Activated CD8-positive, alpha-beta memory T cell treated with anti-CD3 and anti-CD28 coated beads for 36 hours (primary cell): Measurements from ENCODE around the gene PCDHGB6. TPM values are rescaled to one million over a fixed set of nuclear protein-coding genes. Genes with fewer than 3 reads are reported as not detected.
"Not testable (repeated sequence)": the region's sequence is repeated elsewhere in the genome, so short reads cannot be mapped to it uniquely, and the experiment has no call there.

Experiments
- CTCF ChIA-PET: fragments of 350-600 bp; sonication (Branson Sonifier 250); formaldehyde crosslinking; loops from one replicate; lab custom pipeline; 2021; ENCODE audit warnings: antibody characterized with exemption; lab: Charles Lee
- POLR2A ChIA-PET: fragments of 350-600 bp; sonication (Branson Sonifier 250); formaldehyde crosslinking; loops from one replicate; lab custom pipeline; 2021; ENCODE audit warnings: antibody characterized with exemption; lab: Charles Lee
- total RNA-seq, 2 experiments: library from RNA; stranded (reverse); gene quantifications; one replicate each; pipeline ENCODE4 v1.2.3, GENCODE V29; 2021

Gene PCDHGB6
- total RNA-seq, 2 experiments from 2014 or later: 0.04 to 0.06 TPM

DNA sequence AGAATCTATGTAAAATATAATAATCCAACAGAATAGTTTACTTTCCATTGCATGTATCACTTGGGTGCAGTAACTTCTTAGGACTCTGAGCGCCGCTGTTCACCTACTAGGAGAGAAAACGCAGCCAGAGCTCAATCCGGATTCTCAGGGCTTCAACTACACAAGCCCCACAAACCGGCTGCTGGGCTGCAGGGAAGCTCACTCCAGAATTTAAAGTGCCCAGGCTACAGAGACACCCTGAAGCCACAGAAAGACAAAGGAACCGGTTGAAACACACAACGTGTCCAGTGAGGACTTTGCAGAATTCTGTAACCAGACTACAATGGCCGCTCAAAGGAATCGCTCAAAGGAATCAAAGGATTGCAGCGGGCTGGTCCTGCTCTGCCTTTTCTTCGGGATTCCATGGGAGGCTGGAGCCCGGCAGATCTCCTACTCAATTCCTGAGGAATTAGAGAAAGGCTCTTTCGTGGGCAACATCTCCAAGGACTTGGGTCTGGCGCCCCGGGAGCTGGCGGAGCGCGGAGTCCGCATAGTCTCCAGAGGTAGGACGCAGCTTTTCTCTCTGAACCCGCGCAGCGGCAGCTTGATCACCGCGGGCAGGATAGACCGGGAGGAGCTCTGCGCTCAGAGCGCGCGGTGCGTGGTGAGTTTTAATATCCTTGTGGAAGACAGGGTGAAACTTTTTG, 5.2 kb downstream of the PCDHGB6 start, which contains the start of gene PCDHGA10:
PCDHGA10 (plus strand) TSS at position 134 of the 686 bp plus-strand sequence; CDS start at position 323, 189 bp downstream.
- ChIA-PET CTCF (interaction anchor here (0.8 to 1.8 kb wide), 11 partner anchors 9 to 146 kb away, joined by 3 to 9 read pairs (median 5); partner anchors contain the start of genes PCDHGA12 and TAF7), POLR2A (no interaction called here)

DNA sequence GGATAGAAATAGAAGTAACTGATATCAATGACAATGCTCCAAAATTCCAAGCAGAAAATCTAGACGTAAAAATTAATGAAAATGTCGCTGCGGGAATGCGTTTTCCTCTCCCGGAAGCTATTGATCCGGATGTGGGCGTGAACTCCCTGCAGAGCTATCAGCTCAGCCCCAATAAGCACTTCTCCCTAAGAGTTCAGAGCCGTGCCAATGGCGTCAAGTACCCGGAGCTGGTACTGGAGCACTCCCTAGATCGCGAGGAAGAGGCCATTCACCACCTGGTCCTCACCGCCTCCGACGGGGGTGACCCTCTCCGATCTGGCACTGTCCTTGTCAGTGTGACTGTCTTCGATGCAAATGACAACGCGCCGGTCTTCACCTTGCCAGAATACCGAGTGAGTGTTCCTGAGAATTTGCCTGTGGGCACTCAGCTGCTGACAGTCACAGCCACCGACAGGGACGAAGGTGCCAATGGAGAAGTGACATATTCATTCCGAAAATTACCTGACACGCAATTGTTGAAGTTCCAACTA, 5.8 kb downstream of the PCDHGB6 start:
- ChIA-PET POLR2A (no interaction called here), CTCF (interaction anchor here (0.8 to 1.8 kb wide), 8 partner anchors 8 to 145 kb away, joined by 3 to 9 read pairs (median 5); partner anchors contain the start of genes PCDHGA12 and TAF7)

GRCh38 chr5:141414548-141415274, 6.9 kb downstream of the PCDHGB6 start:
- POLR2A ChIA-PET: not testable (repeated sequence)
- CTCF ChIA-PET: interaction anchor here (1.8 kb wide), 1 partner anchor 16 kb away, joined by 5 read pairs; the partner anchor contains the start of gene PCDHGA12

- CTCF ChIA-PET: interaction anchor here (1.5 kb wide), 1 partner anchor 99 kb away, joined by 3 read pairs; no protein-coding TSS in a partner anchor
- POLR2A ChIA-PET: not testable (repeated sequence)
Observed at GRCh38 chr5:141415275-141415618, 7.4 kb downstream of the PCDHGB6 start.

GRCh38 chr5:141417494-141418172, 9.8 kb downstream of the PCDHGB6 start, which contains the start of gene PCDHGB7:
Gene PCDHGB7 (plus strand): TSS chr5:141417677. CDS start chr5:141417860, 183 bp downstream.
- POLR2A ChIA-PET: not testable (repeated sequence)
- CTCF ChIA-PET: interaction anchor here (0.7 to 1.6 kb wide), 4 partner anchors 96 to 147 kb away, joined by 3 to 5 read pairs (median 3); no protein-coding TSS in a partner anchor

- ChIA-PET POLR2A (no interaction called here), CTCF (interaction anchor here (1.2 kb wide), 1 partner anchor 49 kb away, joined by 3 read pairs; the partner anchor contains the start of gene PCDHGB3)
Observed at GRCh38 chr5:141419074-141419880, 11.5 kb downstream of the PCDHGB6 start.

GRCh38 chr5:141420855-141421488, 13.2 kb downstream of the PCDHGB6 start, which contains the start of gene PCDHGA11:
Gene PCDHGA11 (plus strand): TSS chr5:141421051. CDS start chr5:141421228, 177 bp downstream.
- POLR2A ChIA-PET: no interaction called here

DNA sequence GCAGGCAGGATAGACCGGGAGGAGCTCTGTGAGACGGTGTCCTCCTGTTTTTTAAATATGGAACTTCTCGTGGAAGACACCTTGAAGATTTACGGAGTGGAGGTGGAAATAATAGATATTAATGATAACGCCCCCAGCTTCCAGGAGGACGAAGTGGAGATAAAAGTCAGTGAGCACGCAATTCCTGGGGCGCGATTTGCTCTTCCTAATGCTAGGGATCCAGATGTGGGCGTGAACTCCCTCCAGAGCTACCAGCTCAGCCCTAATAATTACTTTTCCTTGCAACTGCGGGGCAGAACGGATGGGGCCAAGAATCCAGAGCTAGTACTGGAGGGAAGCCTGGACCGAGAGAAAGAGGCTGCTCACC, 13.7 kb downstream of the PCDHGB6 start:
- POLR2A ChIA-PET: no interaction called here
- CTCF ChIA-PET: interaction anchor here (1.1 to 2.0 kb wide), 6 partner anchors 9 to 565 kb away, joined by 3 to 7 read pairs (median 4); partner anchors contain the start of genes PCDHGA10 and PCDHGA12

More at GRCh38 chr5:141420855-141421488, 13.2 kb downstream of the PCDHGB6 start, which contains the start of gene PCDHGA11:
- CTCF ChIA-PET: interaction anchor here (1.1 to 2.0 kb wide), 6 partner anchors 8 to 565 kb away, joined by 3 to 7 read pairs (median 4); partner anchors contain the start of genes PCDHGA10, PCDHGA12 and PCDHGB3

DNA sequence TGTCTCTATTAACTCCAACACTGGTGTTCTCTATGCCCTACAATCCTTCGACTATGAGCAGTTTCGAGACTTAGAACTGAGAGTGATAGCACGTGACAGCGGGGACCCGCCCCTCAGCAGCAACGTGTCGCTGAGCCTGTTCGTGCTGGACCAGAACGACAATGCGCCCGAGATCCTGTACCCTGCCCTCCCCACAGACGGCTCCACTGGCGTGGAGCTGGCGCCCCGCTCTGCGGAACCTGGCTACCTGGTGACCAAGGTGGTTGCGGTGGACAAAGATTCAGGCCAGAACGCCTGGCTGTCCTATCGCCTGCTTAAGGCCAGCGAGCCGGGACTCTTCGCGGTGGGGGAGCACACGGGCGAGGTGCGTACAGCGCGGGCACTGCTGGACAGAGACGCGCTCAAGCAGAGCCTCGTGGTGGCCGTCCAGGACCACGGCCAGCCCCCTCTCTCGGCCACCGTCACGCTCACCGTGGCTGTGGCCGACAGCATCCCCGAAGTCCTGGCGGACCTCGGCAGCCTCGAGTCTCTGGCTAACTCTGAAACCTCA, 15.0 kb downstream of the PCDHGB6 start:
- CTCF ChIA-PET: interaction anchor here (1.1 to 1.3 kb wide), 2 partner anchors 95 to 136 kb away, joined by 3 read pairs; no protein-coding TSS in a partner anchor
- POLR2A ChIA-PET: no interaction called here

DNA sequence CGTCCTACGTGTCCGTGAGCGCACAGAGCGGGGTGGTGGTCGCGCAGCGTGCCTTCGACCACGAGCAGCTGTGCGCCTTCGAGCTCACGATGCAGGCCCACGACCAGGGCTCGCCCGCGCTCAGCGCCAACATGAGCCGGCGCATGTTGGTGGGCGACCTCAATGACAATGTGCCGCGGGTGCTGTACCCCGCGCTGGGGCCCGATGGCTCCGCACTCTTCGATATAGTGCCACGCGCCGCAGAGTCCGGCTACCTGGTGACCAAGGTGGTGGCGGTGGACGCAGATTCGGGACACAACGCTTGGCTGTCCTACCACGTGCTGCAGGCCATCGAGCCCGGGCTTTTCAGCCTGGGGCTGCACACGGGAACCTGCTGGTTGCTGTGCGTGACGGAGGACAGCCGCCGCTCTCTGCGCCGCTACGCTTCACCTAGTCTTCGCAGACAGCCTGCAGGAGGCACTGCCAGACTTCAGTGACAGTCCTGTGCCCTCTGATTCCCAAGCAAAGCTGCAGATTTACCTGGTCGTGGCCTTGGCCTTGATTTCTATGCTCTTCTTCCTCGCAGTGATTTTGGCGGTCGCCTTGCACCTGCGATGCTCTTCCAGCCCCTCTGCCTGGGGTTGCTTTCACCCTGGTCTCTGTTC, 20.1 kb downstream of the PCDHGB6 start:
- CTCF ChIA-PET: no interaction called here
- POLR2A ChIA-PET: no interaction called here

DNA sequence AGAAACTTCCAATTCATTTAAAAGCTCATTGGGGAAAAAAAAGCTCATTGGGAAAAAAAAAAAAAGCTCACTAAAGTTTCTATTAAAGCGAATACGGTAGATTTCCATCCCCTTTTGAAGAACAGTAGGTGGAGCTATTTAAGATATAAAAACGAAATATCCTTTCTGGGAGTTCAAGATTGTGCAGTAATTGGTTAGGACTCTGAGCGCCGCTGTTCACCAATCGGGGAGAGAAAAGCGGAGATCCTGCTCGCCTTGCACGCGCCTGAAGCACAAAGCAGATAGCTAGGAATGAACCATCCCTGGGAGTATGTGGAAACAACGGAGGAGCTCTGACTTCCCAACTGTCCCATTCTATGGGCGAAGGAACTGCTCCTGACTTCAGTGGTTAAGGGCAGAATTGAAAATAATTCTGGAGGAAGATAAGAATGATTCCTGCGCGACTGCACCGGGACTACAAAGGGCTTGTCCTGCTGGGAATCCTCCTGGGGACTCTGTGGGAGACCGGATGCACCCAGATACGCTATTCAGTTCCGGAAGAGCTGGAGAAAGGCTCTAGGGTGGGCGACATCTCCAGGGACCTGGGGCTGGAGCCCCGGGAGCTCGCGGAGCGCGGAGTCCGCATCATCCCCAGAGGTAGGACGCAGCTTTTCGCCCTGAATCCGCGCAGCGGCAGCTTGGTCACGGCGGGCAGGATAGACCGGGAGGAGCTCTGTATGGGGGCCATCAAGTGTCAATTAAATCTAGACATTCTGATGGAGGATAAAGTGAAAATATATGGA, 22.7 kb downstream of the PCDHGB6 start, which contains the start of gene PCDHGA12:
PCDHGA12 (plus strand) TSS at position 176 of the 782 bp plus-strand sequence; CDS start at position 429, 253 bp downstream.
- POLR2A ChIA-PET: interaction anchor here (0.6 kb wide), 2 partner anchors 9 to 133 kb away, joined by 3 read pairs; no protein-coding TSS in a partner anchor
- CTCF ChIA-PET: interaction anchor here (1.2 to 2.1 kb wide), 6 partner anchors 9 to 304 kb away, joined by 3 to 7 read pairs (median 4); partner anchors contain the start of genes PCDHGA10, PCDHGA11 and PCDHGB4

DNA sequence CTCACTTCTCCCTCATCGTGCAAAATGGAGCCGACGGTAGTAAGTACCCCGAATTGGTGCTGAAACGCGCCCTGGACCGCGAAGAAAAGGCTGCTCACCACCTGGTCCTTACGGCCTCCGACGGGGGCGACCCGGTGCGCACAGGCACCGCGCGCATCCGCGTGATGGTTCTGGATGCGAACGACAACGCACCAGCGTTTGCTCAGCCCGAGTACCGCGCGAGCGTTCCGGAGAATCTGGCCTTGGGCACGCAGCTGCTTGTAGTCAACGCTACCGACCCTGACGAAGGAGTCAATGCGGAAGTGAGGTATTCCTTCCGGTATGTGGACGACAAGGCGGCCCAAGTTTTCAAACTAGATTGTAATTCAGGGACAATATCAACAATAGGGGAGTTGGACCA, 23.5 kb downstream of the PCDHGB6 start:
- CTCF ChIA-PET: interaction anchor here (1.2 to 2.1 kb wide), 5 partner anchors 10 to 305 kb away, joined by 3 to 7 read pairs (median 4); partner anchors contain the start of genes PCDHGA10, PCDHGA11 and PCDHGB4
- POLR2A ChIA-PET: no interaction called here

GRCh38 chr5:141432308-141432707, 24.5 kb downstream of the PCDHGB6 start:
- POLR2A ChIA-PET, CTCF ChIA-PET: not testable (repeated sequence)

- POLR2A ChIA-PET, CTCF ChIA-PET: not testable (repeated sequence)
Observed at GRCh38 chr5:141432726-141433125, 24.9 kb downstream of the PCDHGB6 start.

DNA sequence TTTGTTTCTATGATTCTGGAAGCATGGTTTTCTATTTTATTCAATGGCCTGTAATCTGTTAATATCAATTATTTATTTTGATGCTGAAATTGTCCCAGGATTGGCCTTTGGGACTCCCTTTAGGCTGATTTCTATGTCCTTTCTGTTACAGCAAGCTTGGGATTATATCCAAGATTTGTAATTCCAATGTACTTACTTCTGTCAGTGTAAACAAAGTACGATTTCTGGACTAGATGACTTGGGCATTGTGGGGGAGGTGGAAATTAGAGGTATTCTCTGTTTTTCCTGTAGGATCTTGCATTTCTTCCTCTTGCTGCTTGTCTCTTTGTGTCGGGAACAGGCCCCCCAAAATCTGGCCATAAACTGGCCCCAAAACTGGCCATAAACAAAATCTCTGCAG, 26.2 kb downstream of the PCDHGB6 start:
- CTCF ChIA-PET: no interaction called here
- POLR2A ChIA-PET: no interaction called here
